Ramos (cell line): ENCODE results near the gene CALCOCO1.
"Not testable (repeated sequence)": the region's sequence is repeated elsewhere in the genome, so short reads cannot be mapped to it uniquely, and the experiment has no call there.

Source experiments
- in situ Hi-C: fragments of 300-500 bp; cut with MboI; formaldehyde crosslinking; loops from one replicate; pipeline ENCODE4 v1.14.3; 2022; ENCODE audit warnings: low sequenced_read_pairs; ENCODE audit not compliant: unreplicated experiment

CALCOCO1 gene

GRCh38 chr12:53735556-53735955 lies 8.3 kb upstream of the CALCOCO1 start:
- in situ Hi-C loops = no loop called here

GRCh38 chr12:53734425-53734824 lies 7.2 kb upstream of the CALCOCO1 start:
- in situ Hi-C loops = no loop called here

- in situ Hi-C loops = no loop called here
These were observed 6.6 kb upstream of the CALCOCO1 start for GRCh38 chr12:53733807-53734200.

GRCh38 chr12:53733051-53733806 lies 6.0 kb upstream of the CALCOCO1 start:
- in situ Hi-C loops = no loop called here

- in situ Hi-C loops = no loop called here
These were observed 2.4 kb upstream of the CALCOCO1 start for GRCh38 chr12:53729644-53730043.

GRCh38 chr12:53728206-53728605 lies 954 bp upstream of the CALCOCO1 start:
- in situ Hi-C loops = no loop called here

GRCh38 chr12:53726946-53727309 lies 324 bp downstream of the CALCOCO1 start:
- in situ Hi-C loops = no loop called here

GRCh38 chr12:53726341-53726740 lies 911 bp downstream of the CALCOCO1 start:
- in situ Hi-C loops = no loop called here

- in situ Hi-C loops = no loop called here
These were observed 1.4 kb downstream of the CALCOCO1 start for GRCh38 chr12:53725824-53726223.

- in situ Hi-C loops = no loop called here
These were observed 4.7 kb downstream of the CALCOCO1 start for GRCh38 chr12:53722450-53723041.

- in situ Hi-C loops = no loop called here
These were observed 6.3 kb downstream of the CALCOCO1 start for GRCh38 chr12:53720946-53721345.

GRCh38 chr12:53719649-53720048 lies 7.6 kb downstream of the CALCOCO1 start:
- in situ Hi-C loops = no loop called here

- in situ Hi-C loops = not testable (repeated sequence)
These were observed 8.7 kb downstream of the CALCOCO1 start for GRCh38 chr12:53718567-53718966.

- in situ Hi-C loops = no loop called here
These were observed 9.9 kb downstream of the CALCOCO1 start for GRCh38 chr12:53717319-53717718.

- in situ Hi-C loops = no loop called here
These were observed 13.2 kb downstream of the CALCOCO1 start for GRCh38 chr12:53714004-53714403.

- in situ Hi-C loops = no loop called here
These were observed 13.7 kb downstream of the CALCOCO1 start for GRCh38 chr12:53713516-53713915.

- in situ Hi-C loops = no loop called here
These were observed 15.1 kb downstream of the CALCOCO1 start for GRCh38 chr12:53712059-53712643.

- in situ Hi-C loops = no loop called here
These were observed 17.2 kb downstream of the CALCOCO1 start for GRCh38 chr12:53710091-53710490.

- in situ Hi-C loops = loop anchor here (10.0 kb wide), 2 partner anchors 275 to 485 kb away; partner anchors contain the start of gene HOXC10
These were observed 17.6 kb downstream of the CALCOCO1 start for GRCh38 chr12:53709671-53710070.

- in situ Hi-C loops = loop anchor here (10.0 kb wide), 2 partner anchors 279 to 489 kb away; partner anchors contain the start of gene HOXC10
These were observed 21.2 kb downstream of the CALCOCO1 start for GRCh38 chr12:53706080-53706479.

- in situ Hi-C loops = loop anchor here (5.0 to 10.0 kb wide), 3 partner anchors 39 to 491 kb away; partner anchors contain the start of gene HOXC10
These were observed 23.5 kb downstream of the CALCOCO1 start for GRCh38 chr12:53703756-53704155.
